Measurements from ENCODE around the gene CD24. TPM values are rescaled to one million over a fixed set of nuclear protein-coding genes. Genes with fewer than 3 reads are reported as not detected.
"Not testable (repeated sequence)": the region's sequence is repeated elsewhere in the genome, so short reads cannot be mapped to it uniquely, and the experiment has no call there.

Gene CD24
- total and polyA plus RNA-seq, 8 donors, result 54.0 to 184 (median 156) TPM

- Histone ChIP-seq H3K27me3 (peaks cover 32 to 72% of the 10 kb centered on the region in 2 donors), H3K9me3 (no peaks in the 10 kb centered on the region), H3K4me1 (peaks cover 0 to 25% of the 10 kb centered on the region in 2 donors), H3K27ac (no peak overlapping the region), H3K36me3 (no peaks in the 10 kb centered on the region), H3K4me3 (no peak overlapping the region)
- TF ChIP-seq, protein P1, sequence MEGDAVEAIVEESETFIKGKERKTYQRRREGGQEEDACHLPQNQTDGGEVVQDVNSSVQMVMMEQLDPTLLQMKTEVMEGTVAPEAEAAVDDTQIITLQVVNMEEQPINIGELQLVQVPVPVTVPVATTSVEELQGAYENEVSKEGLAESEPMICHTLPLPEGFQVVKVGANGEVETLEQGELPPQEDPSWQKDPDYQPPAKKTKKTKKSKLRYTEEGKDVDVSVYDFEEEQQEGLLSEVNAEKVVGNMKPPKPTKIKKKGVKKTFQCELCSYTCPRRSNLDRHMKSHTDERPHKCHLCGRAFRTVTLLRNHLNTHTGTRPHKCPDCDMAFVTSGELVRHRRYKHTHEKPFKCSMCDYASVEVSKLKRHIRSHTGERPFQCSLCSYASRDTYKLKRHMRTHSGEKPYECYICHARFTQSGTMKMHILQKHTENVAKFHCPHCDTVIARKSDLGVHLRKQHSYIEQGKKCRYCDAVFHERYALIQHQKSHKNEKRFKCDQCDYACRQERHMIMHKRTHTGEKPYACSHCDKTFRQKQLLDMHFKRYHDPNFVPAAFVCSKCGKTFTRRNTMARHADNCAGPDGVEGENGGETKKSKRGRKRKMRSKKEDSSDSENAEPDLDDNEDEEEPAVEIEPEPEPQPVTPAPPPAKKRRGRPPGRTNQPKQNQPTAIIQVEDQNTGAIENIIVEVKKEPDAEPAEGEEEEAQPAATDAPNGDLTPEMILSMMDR (IDR thresholded peaks at IDR 0.05), result no peak
- intact Hi-C loops (cut with DNase I), result loop anchor here in 1 of 2 donors (10.0 kb wide), 1 partner anchor 528 kb away; no protein-coding TSS in a partner anchor
- DNase-seq, result peak in 1 of 4 donors; percentile 11
- ATAC-seq, result no peak
Observed at GRCh38 chr6:106972500-106972899, 2.0 kb downstream of the CD24 start.

DNA sequence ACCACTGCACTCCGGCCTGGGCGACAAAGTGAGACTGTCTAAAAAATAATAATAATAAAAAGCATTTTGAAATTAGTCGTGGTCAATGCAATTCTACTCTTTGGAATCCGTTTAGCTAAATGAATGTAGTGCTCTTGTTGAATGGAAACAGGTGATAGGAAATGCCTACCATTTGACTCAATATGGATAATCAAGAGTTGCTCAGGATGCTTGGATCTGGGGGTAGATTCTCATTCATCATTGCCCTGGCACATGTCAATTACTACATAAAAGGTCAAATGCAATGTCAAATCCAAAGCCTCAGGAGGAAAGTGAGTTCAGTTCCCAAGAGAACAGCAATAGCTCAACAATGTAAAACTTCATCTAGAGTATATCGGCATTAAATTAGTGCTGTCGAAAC, 3.8 kb downstream of the CD24 start:
- ATAC-seq, H3K9me3 ChIP-seq, H3K4me3 ChIP-seq, H3K27ac ChIP-seq, H3K36me3 ChIP-seq, DNase-seq: not testable (repeated sequence)
- Histone ChIP-seq H3K4me1 (peaks cover 0 to 25% of the 10 kb centered on the region in 2 donors), H3K27me3 (peaks cover 25 to 55% of the 10 kb centered on the region in 2 donors)
- intact Hi-C loops (cut with DNase I), result loop anchor here in 1 of 2 donors (10.0 kb wide), 1 partner anchor 526 kb away; no protein-coding TSS in a partner anchor

DNA sequence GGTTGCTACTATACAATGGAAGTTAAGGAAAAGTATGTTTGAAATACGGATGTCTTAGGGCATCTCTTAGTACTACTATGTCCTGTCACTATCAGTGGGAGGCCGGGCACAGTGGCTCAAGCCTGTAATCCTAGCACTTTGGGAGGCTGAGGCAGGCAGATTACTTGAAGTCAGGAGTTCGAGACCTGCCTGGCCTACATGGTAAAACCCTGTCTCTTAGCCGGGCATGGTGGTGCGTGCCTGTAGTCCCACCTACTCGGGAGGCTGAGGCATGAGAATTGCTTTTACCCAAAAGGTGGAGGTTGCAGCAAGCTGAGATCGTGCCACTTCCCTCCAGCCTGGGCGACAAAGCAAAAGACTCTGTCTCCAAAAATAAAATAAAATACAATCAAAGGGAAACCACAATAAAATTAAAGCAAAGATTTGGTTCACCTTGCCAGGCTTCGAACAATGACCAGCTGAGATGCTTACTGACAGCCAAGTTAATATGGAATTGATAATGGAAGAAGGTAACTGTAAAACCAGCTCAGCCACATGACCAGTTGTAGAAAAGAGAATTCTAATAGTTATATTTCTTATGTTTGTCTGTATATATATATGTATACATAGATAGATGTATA, 6.5 kb downstream of the CD24 start:
- TF ChIP-seq, protein P1 (IDR thresholded peaks at IDR 0.05), result no peak
- no peaks in the 10 kb centered on the region for H3K36me3 ChIP-seq
- H3K27ac ChIP-seq, result no peak overlapping the region
- intact Hi-C loops (cut with DNase I), result no loop called here
- H3K4me3 ChIP-seq, result no peak overlapping the region
- H3K4me1 ChIP-seq, result no peaks in the 10 kb centered on the region
- ATAC-seq (no peak), DNase-seq (no peak)
- peaks cover 7 to 28% of the 10 kb centered on the region in 2 donors for H3K27me3 ChIP-seq
- no peaks in the 10 kb centered on the region for H3K9me3 ChIP-seq

GRCh38 chr6:106966671-106967640, 7.6 kb downstream of the CD24 start:
- H3K27me3 ChIP-seq, result peaks cover 0 to 17% of the 10 kb centered on the region in 2 donors
- ATAC-seq, result no peak
- no peak for DNase-seq
- no peaks in the 10 kb centered on the region for H3K4me1 ChIP-seq
- intact Hi-C loops (cut with DNase I), result no loop called here
- TF ChIP-seq, protein P1 (IDR thresholded peaks at IDR 0.05), result no peak
- H3K36me3 ChIP-seq, result no peaks in the 10 kb centered on the region
- H3K9me3 ChIP-seq, result no peaks in the 10 kb centered on the region
- H3K27ac ChIP-seq, result no peak overlapping the region
- no peak overlapping the region for H3K4me3 ChIP-seq

- TF ChIP-seq, protein P1 (IDR thresholded peaks at IDR 0.05), result no peak
- Histone ChIP-seq H3K9me3 (no peaks in the 10 kb centered on the region), H3K4me3 (no peak overlapping the region), H3K27me3 (peaks cover 0 to 11% of the 10 kb centered on the region in 2 donors), H3K27ac (no peak overlapping the region), H3K36me3 (no peaks in the 10 kb centered on the region), H3K4me1 (no peaks in the 10 kb centered on the region)
- intact Hi-C loops (cut with DNase I), result no loop called here
- ATAC-seq (no peak), DNase-seq (no peak)
Observed at GRCh38 chr6:106966229-106966628, 8.3 kb downstream of the CD24 start.

Measured in left lung (tissue), 10 donors.